ENCODE results near the gene ALG12. TPM values are rescaled to one million over a fixed set of nuclear protein-coding genes. Genes with fewer than 3 reads are reported as not detected.

The ALG12 gene
- total RNA-seq, 1 donor from 2014 or later: 25.9 TPM

- peaks cover 54% of the 10 kb centered on the region for H3K4me1 ChIP-seq
- peak; percentile 75 for DNase-seq
- ATAC-seq: peak; percentile 65 to 74
- peaks cover 8% of the 10 kb centered on the region for H3K27me3 ChIP-seq (ENCODE audit: low read depth)
- TF ChIP-seq CTCF (IDR thresholded peaks at IDR 0.05): peak; percentile 80
- intact Hi-C loops (cut with DNase I): no loop called here
- no peaks in the 10 kb centered on the region for H3K9me3 ChIP-seq
- H3K4me3 ChIP-seq: no peak overlapping the region
- H3K27ac ChIP-seq: peak overlapping the region; percentile 51
- H3K36me3 ChIP-seq: no peaks in the 10 kb centered on the region
Measured at GRCh38 chr22:49930596-49931412, 12.6 kb upstream of the ALG12 start.

GRCh38 chr22:49929994-49930575 lies 11.8 kb upstream of the ALG12 start:
- H3K4me3 ChIP-seq: no peak overlapping the region
- H3K4me1 ChIP-seq: peaks cover 54% of the 10 kb centered on the region

GRCh38 chr22:49929211-49929979 lies 11.2 kb upstream of the ALG12 start:
- Histone ChIP-seq H3K9me3 (no peaks in the 10 kb centered on the region), H3K36me3 (peaks cover under 1% of the 10 kb centered on the region), H3K27ac (no peak overlapping the region), H3K27me3 (ENCODE audit: low read depth) (peaks cover 8% of the 10 kb centered on the region), H3K4me1 (peaks cover 48% of the 10 kb centered on the region), H3K4me3 (no peak overlapping the region)
- peak; percentile 84 for TF ChIP-seq CTCF (IDR thresholded peaks at IDR 0.05)
- ATAC-seq (peak; percentile 74 to 80), DNase-seq (peak; percentile 80)
- intact Hi-C loops (cut with DNase I): loop anchor here (10.0 kb wide), 1 partner anchor 105 kb away; no protein-coding TSS in a partner anchor

More at GRCh38 chr22:49929994-49930575, 11.8 kb upstream of the ALG12 start:
- no peaks in the 10 kb centered on the region for H3K9me3 ChIP-seq
- TF ChIP-seq CTCF (IDR thresholded peaks at IDR 0.05): no peak
- intact Hi-C loops (cut with DNase I): loop anchor here (10.0 kb wide), 1 partner anchor 105 kb away; no protein-coding TSS in a partner anchor
- no peak overlapping the region for H3K27ac ChIP-seq
- ATAC-seq: no peak
- H3K27me3 ChIP-seq (ENCODE audit: low read depth): peaks cover 8% of the 10 kb centered on the region
- no peak for DNase-seq
- H3K36me3 ChIP-seq: no peaks in the 10 kb centered on the region

GRCh38 chr22:49928555-49929210 lies 10.4 kb upstream of the ALG12 start:
- ATAC-seq (no peak), DNase-seq (no peak)
- no peak overlapping the region for H3K4me3 ChIP-seq
- peaks cover 7% of the 10 kb centered on the region for H3K36me3 ChIP-seq
- intact Hi-C loops (cut with DNase I): loop anchor here (10.0 kb wide), 1 partner anchor 106 kb away; no protein-coding TSS in a partner anchor
- peaks cover 8% of the 10 kb centered on the region for H3K27me3 ChIP-seq (ENCODE audit: low read depth)
- peaks cover 41% of the 10 kb centered on the region for H3K4me1 ChIP-seq
- no peak overlapping the region for H3K27ac ChIP-seq
- no peaks in the 10 kb centered on the region for H3K9me3 ChIP-seq
- no peak for TF ChIP-seq CTCF (IDR thresholded peaks at IDR 0.05)

- H3K9me3 ChIP-seq: no peaks in the 10 kb centered on the region
- H3K27ac ChIP-seq: no peak overlapping the region
- no peak for DNase-seq
- H3K4me3 ChIP-seq: no peak overlapping the region
- H3K27me3 ChIP-seq (ENCODE audit: low read depth): peaks cover 8% of the 10 kb centered on the region
- H3K36me3 ChIP-seq: peaks cover 13% of the 10 kb centered on the region
- intact Hi-C loops (cut with DNase I): loop anchor here (10.0 kb wide), 1 partner anchor 107 kb away; no protein-coding TSS in a partner anchor
- TF ChIP-seq CTCF (IDR thresholded peaks at IDR 0.05): no peak
- no peak for ATAC-seq
- peaks cover 36% of the 10 kb centered on the region for H3K4me1 ChIP-seq
Measured at GRCh38 chr22:49928185-49928495, 9.9 kb upstream of the ALG12 start.

All from lower lobe of right lung (tissue), 2 donors.